SH-SY5Y (cell line): ENCODE data around the gene GABRA4.

Source experiments
- GATA2 ChIP-seq: IDR thresholded peaks from 2 replicates; pipeline ENCODE4 v1.6.1; 2011; ENCODE audit warnings: mild to moderate bottlenecking, low read depth, low read length
- GATA3 ChIP-seq: IDR thresholded peaks from 2 replicates; pipeline ENCODE4 v1.6.1; 2011; ENCODE audit warnings: low read depth, mild to moderate bottlenecking, low read length, moderate library complexity

GRCh38 chr4:46927201-46927600 is 66.2 kb downstream of the GABRA4 start:
- no peak for TF ChIP-seq GATA2
- TF ChIP-seq GATA3: no peak
